HepG2 (cell line): ENCODE data around the gene IL17C. TPM values are rescaled to one million over a fixed set of nuclear protein-coding genes. Genes with fewer than 3 reads are reported as not detected.

Experiments
- ATAC-seq: fragments of 200-7000 bp; cut with Tn5 transposase; 3 replicates; pipeline ENCODE4 v1.9.1; 2020; ENCODE audit warnings: mild to moderate bottlenecking, moderate library complexity
- BruUV-seq: library from RNA; stranded (reverse); fragments of 400-500 nt; replicated peaks from 2 replicates; lab custom pipeline; 2021; lab: Mats Ljungman, UMichigan
- CTCF ChIA-PET: fragments of 300-600 bp; formaldehyde crosslinking; extraction: SDS; loops from one replicate; lab custom pipeline; 2021; ENCODE audit warnings: low total read pairs, inconsistent platforms, low intra/inter-chr PET ratio; lab: Yijun Ruan, JAX
- POLR2A ChIA-PET: fragments of 350-600 bp; sonication (Branson Sonifier 250); formaldehyde crosslinking; loops from one replicate; lab custom pipeline; 2020; ENCODE audit warnings: antibody characterized with exemption, inconsistent platforms; lab: Yijun Ruan, JAX
- DNase-seq: peaks from one replicate; pipeline ENCODE4 v3.0.0-alpha.2; 2015; ENCODE audit warnings: low spot score
- FAIRE-seq: peaks from 3 replicates; lab custom pipeline; 2011; peaks lifted over from hg19 to GRCh38; lab: Jason Lieb, UNC
- H2AFZ ChIP-seq: one replicate; pipeline ENCODE4 v1.6.1; 2011; ENCODE audit warnings: low read length, inconsistent platforms
- H3K27ac ChIP-seq: fragments of 300-600 bp; 3 replicates; pipeline ENCODE4 v1.8.0; 2011; ENCODE audit warnings: mixed run types, mild to moderate bottlenecking, mixed read lengths, low read length, inconsistent platforms; ENCODE audit not compliant: insufficient read depth; ENCODE audit errors: extremely low read length
- H3K27me3 ChIP-seq, 2 experiments: fragments of 200-600 bp in 1 of 2; 2 replicates in 1 of 2; 3 replicates in 1 of 2; pipeline versions ENCODE4 v1.6.0 to v1.8.0; 2011; ENCODE audit warnings: low read length in 2 of 2, mild to moderate bottlenecking in 2 of 2, moderate library complexity in 2 of 2, inconsistent platforms in 1 of 2; ENCODE audit not compliant: insufficient read depth in 2 of 2, control insufficient read depth in 1 of 2
- H3K36me3 ChIP-seq, 2 experiments: fragments of 200-600 bp in 1 of 2; replicated peaks in 1 of 2; 2 replicates in 1 of 2; 3 replicates in 1 of 2; pipeline versions ENCODE4 v1.5.1 to v1.8.0; 2011; ENCODE audit warnings: low read length in 2 of 2, inconsistent platforms in 1 of 2; ENCODE audit not compliant: insufficient read depth in 2 of 2, control insufficient read depth in 1 of 2
- H3K4me1 ChIP-seq: 2 replicates; pipeline ENCODE4 v1.5.1; 2012; ENCODE audit warnings: low read length, inconsistent platforms; ENCODE audit not compliant: insufficient read depth
- H3K4me2 ChIP-seq: 2 replicates; pipeline ENCODE4 v1.6.0; 2011; ENCODE audit warnings: low read depth, low read length, inconsistent platforms
- H3K4me3 ChIP-seq, 3 experiments: fragments of 200-600 bp in 1 of 3; sonication (generic), shearing (Covaris generic) in 1 of 3; replicated peaks in 1 of 3; 2 replicates each; pipeline ENCODE4 v1.5.1; 2011 to 2016; ENCODE audit warnings: low read length in 3 of 3, inconsistent platforms in 2 of 3, low read depth in 2 of 3, mild to moderate bottlenecking in 2 of 3, control low read depth in 1 of 3, mixed read lengths in 1 of 3; ENCODE audit not compliant: insufficient read depth in 1 of 3
- H3K79me2 ChIP-seq: one replicate; pipeline ENCODE4 v1.6.1; 2011; ENCODE audit warnings: low read length, inconsistent platforms; ENCODE audit not compliant: insufficient read depth
- H3K9ac ChIP-seq: 2 replicates; pipeline ENCODE4 v1.6.0; 2011; ENCODE audit warnings: mild to moderate bottlenecking, low read depth, low read length, inconsistent platforms; ENCODE audit not compliant: insufficient read depth
- H3K9me3 ChIP-seq: 2 replicates; pipeline ENCODE4 v1.5.1; 2012; ENCODE audit warnings: mild to moderate bottlenecking, low read length
- H4K20me1 ChIP-seq: 2 replicates; pipeline ENCODE4 v1.6.0; 2011; ENCODE audit warnings: inconsistent platforms, mild to moderate bottlenecking, low read length, moderate library complexity; ENCODE audit not compliant: insufficient read depth
- AGO2 ChIP-seq: fragments of 200-400 bp; formaldehyde crosslinking; optimal IDR thresholded peaks from 2 replicates; pipeline ENCODE3; 2017; ENCODE audit warnings: mild to moderate bottlenecking, low read depth, low read length, moderate library complexity
- ARID4A ChIP-seq: sonication (generic); formaldehyde crosslinking; IDR thresholded peaks from 2 replicates; pipeline ENCODE4 v1.5.0; 2020; ENCODE audit warnings: mild to moderate bottlenecking, missing genetic modification reagents, borderline replicate concordance
- CREBL2 ChIP-seq: sonication (generic); formaldehyde crosslinking; IDR thresholded peaks from 2 replicates; pipeline ENCODE4 v1.8.1; 2023; ENCODE audit warnings: missing genetic modification reagents, mild to moderate bottlenecking, borderline replicate concordance
- ESRRA ChIP-seq: sonication (generic); formaldehyde crosslinking; IDR thresholded peaks from 2 replicates; pipeline ENCODE4 v1.5.1; 2020; ENCODE audit warnings: mild to moderate bottlenecking, low read depth, missing genetic modification reagents
- GPBP1L1 ChIP-seq: sonication (generic); formaldehyde crosslinking; IDR thresholded peaks from 2 replicates; pipeline ENCODE4 v1.5.0; 2020; ENCODE audit warnings: mild to moderate bottlenecking, missing genetic modification reagents
- GPN1 ChIP-seq: sonication (generic); formaldehyde crosslinking; IDR thresholded peaks from 2 replicates; pipeline ENCODE4 v1.5.1; 2020; ENCODE audit warnings: missing genetic modification reagents, borderline replicate concordance
- MLXIP ChIP-seq: sonication (generic); formaldehyde crosslinking; IDR thresholded peaks from 2 replicates; pipeline ENCODE4 v1.9.0; 2021; ENCODE audit warnings: missing genetic modification reagents, borderline replicate concordance
- NR2F1 ChIP-seq, 2 experiments: fragments of 450-650 bp in 1 of 2; formaldehyde crosslinking in 1 of 2; IDR thresholded peaks; 2 replicates each; pipeline versions ENCODE4 v1.5.0 to v1.6.1; 2016 to 2020; ENCODE audit warnings: mild to moderate bottlenecking in 1 of 2, missing compliant biosample characterization in 1 of 2, missing genetic modification reagents in 1 of 2, moderate library complexity in 1 of 2
- RARG ChIP-seq: sonication (generic); formaldehyde crosslinking; IDR thresholded peaks from 2 replicates; pipeline ENCODE4 v1.4.0; 2020; ENCODE audit warnings: low read depth, mild to moderate bottlenecking, missing genetic modification reagents
- RFX5 ChIP-seq: IDR thresholded peaks from 2 replicates; pipeline ENCODE4 v1.6.1; 2011; ENCODE audit warnings: low read depth, low read length, improper control_type of control experiment
- THYN1 ChIP-seq: sonication (generic); formaldehyde crosslinking; IDR thresholded peaks from 2 replicates; pipeline ENCODE4 v1.8.1; 2023; ENCODE audit warnings: low read depth, mild to moderate bottlenecking, moderate library complexity, missing genetic modification reagents, borderline replicate concordance
- ZFP62 ChIP-seq: sonication (generic); formaldehyde crosslinking; IDR thresholded peaks from 2 replicates; pipeline ENCODE4 v1.4.0; 2020; ENCODE audit warnings: missing genetic modification reagents
- ZNF101 ChIP-seq: sonication (generic); formaldehyde crosslinking; IDR thresholded peaks from 2 replicates; pipeline ENCODE4 v1.4.0; 2020; ENCODE audit warnings: mild to moderate bottlenecking, low read depth, missing genetic modification reagents, borderline replicate concordance
- ZNF20 ChIP-seq: sonication (generic); formaldehyde crosslinking; IDR thresholded peaks from 2 replicates; pipeline ENCODE4 v1.4.0; 2020; ENCODE audit warnings: mild to moderate bottlenecking, moderate library complexity, missing genetic modification reagents
- WGBS: methylation state at CpG from one replicate; pipeline ENCODE4 v1.1.6; 2017; ENCODE audit warnings: low lambda C conversion rate; 5-methylcytosine and 5-hydroxymethylcytosine counted together
- in situ Hi-C: cut with HindIII; loops from 2 replicates; pipeline ENCODE4 v1.10.0; 2017; ENCODE audit warnings: low pct_unique_long_range_greater_than_20kb; ENCODE audit not compliant: extremely low pct_ligation_motif_present
- intact Hi-C: fragments of 100-400 bp; cut with micrococcal nuclease; formaldehyde crosslinking; loops from one replicate; pipeline ENCODE4 v1.10.0; 2022; ENCODE audit not compliant: unreplicated experiment
- polyA plus RNA-seq, 8 experiments: library from polyadenylated mRNA; depleted of rRNA in 3 of 8; stranded (reverse) in 7 of 8; unstranded in 1 of 8; fragments of >200 nt; fragmentation: Illumina TruSeq in 4 of 8; extraction: Trizol in 4 of 8; gene quantifications; 2 replicates each; pipeline versions ENCODE4 v1.2.1 to v1.2.3, GENCODE V29; 2011 to 2016; ENCODE audit warnings: low read depth in 4 of 8, missing spikeins in 1 of 8, mixed read lengths in 1 of 8; ENCODE audit not compliant: insufficient read depth in 1 of 8
- total RNA-seq, 5 experiments: library from RNA; depleted of rRNA; stranded (reverse); fragments of >200 nt; fragmentation: Illumina TruSeq; extraction: Trizol; gene quantifications; 2 replicates each; pipeline ENCODE4 v1.2.3, GENCODE V29; 2016; ENCODE audit warnings: low read depth in 1 of 5

The IL17C gene
- total and polyA plus RNA-seq, 2 of the 13 experiments (the other 11 are each of a cell fraction or from before 2014, with no cell fraction given), result not detected

- H3K27me3 ChIP-seq, result no peaks in the 10 kb centered on the region
- peak overlapping the region; percentile 35 for H3K27ac ChIP-seq
- ATAC-seq (no peak), DNase-seq (no peak), FAIRE-seq (no peak)
- in situ Hi-C loops, result no loop called here
- H3K36me3 ChIP-seq, result peaks cover 45 to 73% of the 10 kb centered on the region in 2 experiments
- intact Hi-C loops, result no loop called here
- no peak overlapping the region for H3K4me2 ChIP-seq
- no peaks in the 10 kb centered on the region for H3K79me2 ChIP-seq
- H3K4me1 ChIP-seq, result peaks cover 30% of the 10 kb centered on the region
- H3K9me3 ChIP-seq, result no peaks in the 10 kb centered on the region
- no TSS peak for BruUV-seq
- H3K4me3 ChIP-seq, result no peak overlapping the region
- POLR2A ChIA-PET, result interaction anchor here (0.7 kb wide), 1 partner anchor 12 kb away, joined by 3 read pairs; no protein-coding TSS in a partner anchor
- no peak overlapping the region for H3K9ac ChIP-seq
- WGBS, result 100% methylated on average over 1 of the region's 7 CpGs
- H4K20me1 ChIP-seq, result peaks cover 3% of the 10 kb centered on the region
- CTCF ChIA-PET, result no interaction called here
- no peak overlapping the region for H2AFZ ChIP-seq
- 0 out of 4 replicates have a peak, but pooled peaks of 1 of the 2 experiments have one; percentile 12 for TF ChIP-seq NR2F1 (CRISPR knock-in tag; IDR thresholded peaks at IDR 0.05)
- TF ChIP-seq GPN1, result no peak
- TF ChIP-seq RARG (CRISPR knock-in tag), result no peak
- TF ChIP-seq MLXIP (CRISPR knock-in tag), result no peak
- TF ChIP-seq ARID4A (CRISPR knock-in tag), result peak; percentile 29; the same call in 1 of the 2 replicates
- no peak for TF ChIP-seq THYN1 (CRISPR knock-in tag)
- peak; percentile 43 for TF ChIP-seq AGO2
- TF ChIP-seq GPBP1L1 (CRISPR knock-in tag), result no peak
- no peak for TF ChIP-seq RFX5
- no peak for TF ChIP-seq CREBL2 (CRISPR knock-in tag)
- TF ChIP-seq ZNF101 (CRISPR knock-in tag), result no peak
- TF ChIP-seq ZFP62 (CRISPR knock-in tag), result no peak
- TF ChIP-seq ZNF20 (CRISPR knock-in tag), result no peak
- peak; percentile 75; the same call in 1 of the 2 replicates for TF ChIP-seq ESRRA (CRISPR knock-in tag)
These were observed 36.3 kb upstream of the IL17C start for GRCh38 chr16:88602091-88602490.
